Measurements from ENCODE around the gene MAST3.

GRCh38 chr19:18114483-18114882, 16.9 kb downstream of the MAST3 start:
- TF ChIP-seq CTCF (IDR thresholded peaks at IDR 0.05), result no peak
- TF ChIP-seq USF2 (IDR thresholded peaks at IDR 0.05; ENCODE audit: borderline replicate concordance, low read depth, low read length), result no peak
- TF ChIP-seq YY1 (IDR thresholded peaks at IDR 0.05; ENCODE audit: low read depth), result no peak
- no peak for TF ChIP-seq REST (IDR thresholded peaks at IDR 0.05; ENCODE audit: low read depth, low read length)
- TF ChIP-seq FOXJ3 (CRISPR knock-in tag; IDR thresholded peaks at IDR 0.05), result no peak
- TF ChIP-seq TAF1 (IDR thresholded peaks at IDR 0.05; ENCODE audit: borderline replicate concordance, low read depth, low read length), result no peak
- no peak for TF ChIP-seq EP300 (IDR thresholded peaks at IDR 0.05; ENCODE audit: borderline replicate concordance in 1 of 2, low read depth in 1 of 2, low read length in 1 of 2)
- TF ChIP-seq RAD21 (IDR thresholded peaks at IDR 0.05; ENCODE audit: low read length), result no peak
- TF ChIP-seq JUND (IDR thresholded peaks at IDR 0.05), result no peak
